Progenitor cell of endocrine pancreas (in vitro differentiated cells): ENCODE data around the gene FKBP7. TPM values are rescaled to one million over a fixed set of nuclear protein-coding genes. Genes with fewer than 3 reads are reported as not detected.

Source experiments
- DNase-seq: peaks from one replicate; pipeline ENCODE4 v3.0.0; 2021; ENCODE audit warnings: low spot score; ENCODE audit not compliant: unreplicated experiment
- H3K27ac Mint-ChIP-seq: 2 replicates; pipeline ENCODE4 v1.8.0; 2021; ENCODE audit warnings: mild to moderate bottlenecking, moderate library complexity, mixed read lengths
- H3K27me3 Mint-ChIP-seq: 2 replicates; pipeline ENCODE4 v1.8.0; 2021; ENCODE audit warnings: mixed read lengths
- H3K36me3 Mint-ChIP-seq: 2 replicates; pipeline ENCODE4 v1.8.0; 2022; ENCODE audit warnings: mixed read lengths; ENCODE audit not compliant: insufficient read depth
- H3K4me1 Mint-ChIP-seq: 2 replicates; pipeline ENCODE4 v1.8.0; 2021; ENCODE audit warnings: low read depth, mixed read lengths
- H3K4me3 Mint-ChIP-seq: 2 replicates; pipeline ENCODE4 v1.8.0; 2021; ENCODE audit warnings: low read depth, mild to moderate bottlenecking, moderate library complexity, mixed read lengths
- H3K9me3 Mint-ChIP-seq: 2 replicates; pipeline ENCODE4 v1.8.0; 2021; ENCODE audit warnings: low read depth, mixed read lengths
- total RNA-seq: library from RNA; stranded (reverse); gene quantifications from 2 replicates; pipeline ENCODE4 v1.2.1, GENCODE V29; 2021
- TF ChIP-seq, protein P1 (sequence below): fragments of 200-600 bp; sonication (generic); IDR thresholded peaks from one replicate; pipeline ENCODE4 v1.5.0; 2021; ENCODE audit warnings: antibody characterized with exemption, mild to moderate bottlenecking; ENCODE audit not compliant: unreplicated experiment

FKBP7 gene
- total RNA-seq, 1 donor from 2014 or later: 15.8 TPM

DNA sequence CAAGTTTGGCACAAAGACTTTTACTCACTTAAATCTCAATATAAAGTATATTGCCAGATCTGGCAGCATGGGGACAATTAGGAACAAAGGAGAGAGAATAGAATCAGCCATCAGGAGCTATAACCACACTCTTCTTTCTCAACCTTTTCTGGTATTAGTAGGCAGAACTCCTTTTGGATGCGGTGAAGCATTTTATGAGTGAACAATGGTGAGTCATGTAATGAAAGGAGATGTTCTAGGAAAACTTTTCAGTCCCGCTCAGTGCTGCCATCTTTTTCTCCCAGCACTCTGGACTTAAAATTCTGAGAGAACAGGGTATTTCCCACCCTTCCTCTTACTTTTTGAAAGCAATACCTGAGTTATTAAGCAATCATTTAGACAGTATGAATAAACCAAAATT, 34.1 kb upstream of the FKBP7 start:
- Mint-ChIP-seq H3K4me1 (no peaks in the 10 kb centered on the region), H3K36me3 (peaks cover 4% of the 10 kb centered on the region), H3K9me3 (no peaks in the 10 kb centered on the region), H3K27ac (no peak overlapping the region), H3K27me3 (no peaks in the 10 kb centered on the region), H3K4me3 (no peak overlapping the region)
- no peak for DNase-seq
- TF ChIP-seq, protein P1, sequence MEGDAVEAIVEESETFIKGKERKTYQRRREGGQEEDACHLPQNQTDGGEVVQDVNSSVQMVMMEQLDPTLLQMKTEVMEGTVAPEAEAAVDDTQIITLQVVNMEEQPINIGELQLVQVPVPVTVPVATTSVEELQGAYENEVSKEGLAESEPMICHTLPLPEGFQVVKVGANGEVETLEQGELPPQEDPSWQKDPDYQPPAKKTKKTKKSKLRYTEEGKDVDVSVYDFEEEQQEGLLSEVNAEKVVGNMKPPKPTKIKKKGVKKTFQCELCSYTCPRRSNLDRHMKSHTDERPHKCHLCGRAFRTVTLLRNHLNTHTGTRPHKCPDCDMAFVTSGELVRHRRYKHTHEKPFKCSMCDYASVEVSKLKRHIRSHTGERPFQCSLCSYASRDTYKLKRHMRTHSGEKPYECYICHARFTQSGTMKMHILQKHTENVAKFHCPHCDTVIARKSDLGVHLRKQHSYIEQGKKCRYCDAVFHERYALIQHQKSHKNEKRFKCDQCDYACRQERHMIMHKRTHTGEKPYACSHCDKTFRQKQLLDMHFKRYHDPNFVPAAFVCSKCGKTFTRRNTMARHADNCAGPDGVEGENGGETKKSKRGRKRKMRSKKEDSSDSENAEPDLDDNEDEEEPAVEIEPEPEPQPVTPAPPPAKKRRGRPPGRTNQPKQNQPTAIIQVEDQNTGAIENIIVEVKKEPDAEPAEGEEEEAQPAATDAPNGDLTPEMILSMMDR: no peak

DNA sequence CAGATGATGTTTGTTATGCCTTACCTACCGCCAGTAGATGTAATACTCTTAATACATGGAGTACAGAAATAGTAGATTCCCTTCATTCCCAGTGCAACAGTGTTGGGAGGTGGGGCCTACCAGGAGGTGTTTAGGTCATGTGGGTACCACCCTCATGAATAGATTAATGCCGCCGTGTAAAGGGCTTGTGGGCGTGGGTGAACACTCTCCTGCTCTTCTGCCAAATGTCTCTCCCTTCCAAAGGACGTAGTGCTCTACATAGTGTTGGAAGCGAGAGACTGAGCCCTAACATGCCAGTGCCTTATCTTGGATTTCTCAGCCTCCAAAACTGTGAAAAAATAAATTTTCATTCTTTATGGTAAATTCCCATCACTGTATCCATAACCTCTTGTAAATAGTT, 32.0 kb upstream of the FKBP7 start:
- no peak for DNase-seq
- TF ChIP-seq, protein P1: no peak
- Mint-ChIP-seq H3K9me3 (no peaks in the 10 kb centered on the region), H3K36me3 (peaks cover 4% of the 10 kb centered on the region), H3K27ac (no peak overlapping the region), H3K27me3 (no peaks in the 10 kb centered on the region), H3K4me1 (peaks cover 1% of the 10 kb centered on the region), H3K4me3 (no peak overlapping the region)

DNA sequence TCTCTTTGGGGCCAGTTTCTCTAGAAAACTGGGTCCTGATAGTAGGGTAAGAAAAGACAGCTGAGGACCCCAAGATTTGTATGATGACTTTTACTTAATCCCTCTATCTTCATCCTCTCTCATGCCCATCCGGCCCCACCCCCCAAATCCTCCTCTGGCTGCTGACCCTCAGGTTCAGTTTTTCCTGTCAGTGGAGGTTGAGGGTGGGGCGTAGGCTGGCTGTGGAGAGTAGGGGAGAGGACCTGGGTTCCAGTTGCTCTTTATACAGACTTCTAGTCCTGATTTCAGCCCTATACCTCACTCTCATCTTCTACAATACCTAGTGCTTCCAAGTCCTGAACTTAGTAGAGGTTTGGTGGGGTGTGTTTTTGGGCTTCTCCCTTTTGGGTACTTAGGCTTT, 30.2 kb upstream of the FKBP7 start:
- no peak for DNase-seq
- Mint-ChIP-seq H3K4me1 (peaks cover 1% of the 10 kb centered on the region), H3K36me3 (peaks cover 4% of the 10 kb centered on the region), H3K27ac (peak overlapping the region; percentile 54), H3K9me3 (no peaks in the 10 kb centered on the region), H3K4me3 (no peak overlapping the region), H3K27me3 (no peaks in the 10 kb centered on the region)
- TF ChIP-seq, protein P1: no peak

DNA sequence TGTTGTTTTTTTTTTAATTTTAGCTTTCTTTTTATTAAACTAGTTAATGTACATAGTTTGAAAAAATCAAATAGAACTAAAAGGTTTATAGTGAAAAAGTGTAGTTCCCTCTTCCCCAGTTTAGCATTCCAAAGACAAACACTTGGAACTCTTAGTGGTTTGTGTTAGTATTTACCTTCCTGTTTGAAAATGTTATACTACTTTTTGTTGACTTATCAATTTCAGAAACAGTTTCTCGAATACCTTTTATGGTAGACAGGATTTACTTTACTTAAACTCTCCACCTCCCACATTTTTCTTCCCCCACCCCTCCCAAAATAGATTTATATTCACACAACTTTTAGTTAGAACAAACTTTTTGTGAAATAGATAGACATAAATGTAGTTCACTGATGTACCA, 28.5 kb upstream of the FKBP7 start:
- H3K4me1 Mint-ChIP-seq: peaks cover 1% of the 10 kb centered on the region
- TF ChIP-seq, protein P1: no peak
- H3K9me3 Mint-ChIP-seq: no peaks in the 10 kb centered on the region
- no peak overlapping the region for H3K27ac Mint-ChIP-seq
- H3K4me3 Mint-ChIP-seq: no peak overlapping the region
- no peak for DNase-seq
- no peaks in the 10 kb centered on the region for H3K27me3 Mint-ChIP-seq
- peaks cover 5% of the 10 kb centered on the region for H3K36me3 Mint-ChIP-seq

DNA sequence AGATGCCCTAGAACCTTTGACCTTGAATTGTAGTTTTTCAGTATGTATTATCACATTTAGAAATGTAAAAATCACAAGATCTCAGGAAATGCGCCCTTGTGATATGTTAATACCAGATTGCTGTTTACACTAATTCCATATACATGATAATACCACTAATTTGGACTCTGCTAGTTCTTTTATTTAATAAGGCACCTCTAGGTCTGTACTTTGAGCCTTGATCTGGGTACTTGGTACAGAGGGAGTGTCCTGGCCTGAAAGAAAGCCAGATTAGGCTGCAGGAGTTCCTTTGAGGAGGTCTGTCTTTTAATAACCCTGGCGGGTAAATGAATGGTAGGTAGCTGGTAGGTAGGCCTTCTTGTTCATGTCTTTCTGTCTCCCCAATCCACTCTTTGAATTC, 28.1 kb upstream of the FKBP7 start:
- no peak for DNase-seq
- Mint-ChIP-seq H3K9me3 (no peaks in the 10 kb centered on the region), H3K27me3 (no peaks in the 10 kb centered on the region), H3K4me3 (no peak overlapping the region), H3K4me1 (peaks cover 1% of the 10 kb centered on the region), H3K27ac (no peak overlapping the region), H3K36me3 (peaks cover 7% of the 10 kb centered on the region)
- TF ChIP-seq, protein P1: no peak
